Mesendoderm (in vitro differentiated cells): ENCODE measurements around the gene BBOX1.

Experiments
- DNase-seq: peaks from one replicate; pipeline ENCODE4 v3.0.0; 2013
- H2AK5ac ChIP-seq: 2 replicates; pipeline ENCODE4 v1.6.1; 2013; ENCODE audit warnings: low read length, inconsistent platforms
- H2BK120ac ChIP-seq: 2 replicates; pipeline ENCODE4 v1.6.1; 2013; ENCODE audit warnings: low read depth, mild to moderate bottlenecking, low read length, moderate library complexity, mixed read lengths
- H2BK15ac ChIP-seq: replicated peaks from 2 replicates; pipeline ENCODE4 v1.6.1; 2013; ENCODE audit warnings: low read depth, mild to moderate bottlenecking, moderate library complexity
- H2BK5ac ChIP-seq: 2 replicates; pipeline ENCODE4 v1.6.1; 2013; ENCODE audit warnings: low read length, inconsistent platforms
- H3K18ac ChIP-seq: 2 replicates; pipeline ENCODE4 v1.6.1; 2013; ENCODE audit warnings: mild to moderate bottlenecking, low read length, mixed read lengths
- H3K23ac ChIP-seq: one replicate; pipeline ENCODE4 v1.6.1; 2013; ENCODE audit warnings: low read length
- H3K27ac ChIP-seq: 2 replicates; pipeline ENCODE4 v1.5.1; 2013; ENCODE audit warnings: low read depth, mild to moderate bottlenecking, inconsistent platforms, low read length, moderate library complexity
- H3K27me3 ChIP-seq: 2 replicates; pipeline ENCODE4 v1.6.1; 2013; ENCODE audit warnings: low read length, control low read depth, mild to moderate bottlenecking, inconsistent platforms; ENCODE audit not compliant: insufficient read depth, poor library complexity
- H3K36me3 ChIP-seq: 2 replicates; pipeline ENCODE4 v1.6.1; 2013; ENCODE audit warnings: low read length, inconsistent platforms; ENCODE audit not compliant: control insufficient read depth, insufficient read depth
- H3K4ac ChIP-seq: one replicate; pipeline ENCODE4 v1.6.1; 2013; ENCODE audit warnings: low read depth, mild to moderate bottlenecking, low read length, moderate library complexity
- H3K4me1 ChIP-seq: 2 replicates; pipeline ENCODE4 v1.6.1; 2013; ENCODE audit warnings: low read depth, low read length, inconsistent platforms; ENCODE audit not compliant: control insufficient read depth
- H3K4me2 ChIP-seq: 2 replicates; pipeline ENCODE4 v1.6.1; 2013; ENCODE audit warnings: low read length
- H3K4me3 ChIP-seq: 2 replicates; pipeline ENCODE4 v1.5.1; 2013; ENCODE audit warnings: mild to moderate bottlenecking, low read length
- H3K56ac ChIP-seq: one replicate; pipeline ENCODE4 v1.6.1; 2013; ENCODE audit warnings: low read length
- H3K79me1 ChIP-seq: 2 replicates; pipeline ENCODE4 v1.6.1; 2013; ENCODE audit warnings: low read length, inconsistent platforms
- H3K79me2 ChIP-seq: 2 replicates; pipeline ENCODE4 v1.6.1; 2013; ENCODE audit warnings: mild to moderate bottlenecking, low read length; ENCODE audit not compliant: control insufficient read depth, insufficient read depth
- H3K9ac ChIP-seq: 2 replicates; pipeline ENCODE4 v1.6.1; 2013; ENCODE audit warnings: low read length, inconsistent platforms
- H4K5ac ChIP-seq: one replicate; pipeline ENCODE4 v1.6.1; 2013; ENCODE audit warnings: low read length
- H4K8ac ChIP-seq: one replicate; pipeline ENCODE4 v1.6.1; 2013; ENCODE audit warnings: low read depth, mild to moderate bottlenecking, control low read depth, low read length, moderate library complexity
- WGBS: extraction: QIAGEN DNeasy Blood & Tissue Kit; methylation state at CpG from one replicate; pipeline ENCODE4 v1.1.7; 2013; ENCODE audit warnings: low lambda C conversion rate, missing lambda C conversion rate; ENCODE audit not compliant: insufficient coverage; ENCODE audit errors: extremely low coverage; 5-methylcytosine and 5-hydroxymethylcytosine counted together

Gene BBOX1

GRCh38 chr11:27022659-27023251 is 17.9 kb upstream of the BBOX1 start:
- Histone ChIP-seq H3K23ac (no peak overlapping the region), H2BK5ac (no peak overlapping the region), H3K79me2 (no peaks in the 10 kb centered on the region), H4K5ac (no peak overlapping the region), H2BK15ac (no peak overlapping the region), H3K56ac (no peak overlapping the region), H3K4me3 (no peak overlapping the region), H3K27ac (no peak overlapping the region), H3K4ac (no peak overlapping the region), H3K18ac (no peak overlapping the region), H2BK120ac (no peak overlapping the region), H3K36me3 (no peaks in the 10 kb centered on the region), H3K4me2 (no peak overlapping the region), H3K27me3 (no peaks in the 10 kb centered on the region), H2AK5ac (no peak overlapping the region), H3K79me1 (no peaks in the 10 kb centered on the region), H3K9ac (no peak overlapping the region), H4K8ac (no peak overlapping the region), H3K4me1 (no peaks in the 10 kb centered on the region)
- WGBS = no CpG with 5 or more reads among the region's 1 CpG
- no peak for DNase-seq

- no peak overlapping the region for H2BK15ac ChIP-seq
- no peak overlapping the region for H4K8ac ChIP-seq
- no peak overlapping the region for H2AK5ac ChIP-seq
- no peaks in the 10 kb centered on the region for H3K36me3 ChIP-seq
- H2BK120ac ChIP-seq = no peak overlapping the region
- no peak overlapping the region for H3K9ac ChIP-seq
- no peaks in the 10 kb centered on the region for H3K79me2 ChIP-seq
- no peaks in the 10 kb centered on the region for H3K4me1 ChIP-seq
- WGBS = no CpG with 5 or more reads among the region's 3 CpGs
- no peak overlapping the region for H3K56ac ChIP-seq
- no peak overlapping the region for H3K27ac ChIP-seq
- no peak overlapping the region for H3K18ac ChIP-seq
- H3K4me3 ChIP-seq = no peak overlapping the region
- no peak overlapping the region for H3K4ac ChIP-seq
- no peak overlapping the region for H2BK5ac ChIP-seq
- H4K5ac ChIP-seq = no peak overlapping the region
- H3K23ac ChIP-seq = no peak overlapping the region
- H3K4me2 ChIP-seq = no peak overlapping the region
- no peaks in the 10 kb centered on the region for H3K79me1 ChIP-seq
- H3K27me3 ChIP-seq = no peaks in the 10 kb centered on the region
- no peak for DNase-seq
Measured at GRCh38 chr11:27024865-27025264, 15.8 kb upstream of the BBOX1 start.

GRCh38 chr11:27025312-27025955 is 15.2 kb upstream of the BBOX1 start:
- no peaks in the 10 kb centered on the region for H3K36me3 ChIP-seq
- H3K79me2 ChIP-seq = no peaks in the 10 kb centered on the region
- H3K27me3 ChIP-seq = no peaks in the 10 kb centered on the region
- DNase-seq = no peak
- H3K18ac ChIP-seq = no peak overlapping the region
- H2BK5ac ChIP-seq = no peak overlapping the region
- H3K23ac ChIP-seq = no peak overlapping the region
- H4K5ac ChIP-seq = no peak overlapping the region
- no peak overlapping the region for H2AK5ac ChIP-seq
- no peak overlapping the region for H4K8ac ChIP-seq
- no peak overlapping the region for H2BK15ac ChIP-seq
- no peak overlapping the region for H3K4me2 ChIP-seq
- no peaks in the 10 kb centered on the region for H3K4me1 ChIP-seq
- WGBS = no CpG with 5 or more reads among the region's 6 CpGs
- H3K4me3 ChIP-seq = no peak overlapping the region
- H3K27ac ChIP-seq = no peak overlapping the region
- no peak overlapping the region for H2BK120ac ChIP-seq
- H3K4ac ChIP-seq = no peak overlapping the region
- H3K9ac ChIP-seq = no peak overlapping the region
- no peak overlapping the region for H3K56ac ChIP-seq
- H3K79me1 ChIP-seq = no peaks in the 10 kb centered on the region

GRCh38 chr11:27025957-27026733 is 14.5 kb upstream of the BBOX1 start:
- H3K79me1 ChIP-seq = no peaks in the 10 kb centered on the region
- H2BK15ac ChIP-seq = no peak overlapping the region
- no CpG with 5 or more reads among the region's 8 CpGs for WGBS
- H2BK120ac ChIP-seq = no peak overlapping the region
- no peaks in the 10 kb centered on the region for H3K27me3 ChIP-seq
- H3K18ac ChIP-seq = no peak overlapping the region
- no peaks in the 10 kb centered on the region for H3K36me3 ChIP-seq
- no peak overlapping the region for H3K56ac ChIP-seq
- H3K9ac ChIP-seq = no peak overlapping the region
- no peak overlapping the region for H3K27ac ChIP-seq
- no peak overlapping the region for H3K23ac ChIP-seq
- H3K4me2 ChIP-seq = no peak overlapping the region
- no peak for DNase-seq
- H3K79me2 ChIP-seq = no peaks in the 10 kb centered on the region
- no peak overlapping the region for H2AK5ac ChIP-seq
- H3K4ac ChIP-seq = no peak overlapping the region
- no peak overlapping the region for H4K5ac ChIP-seq
- H2BK5ac ChIP-seq = no peak overlapping the region
- H3K4me1 ChIP-seq = no peaks in the 10 kb centered on the region
- no peak overlapping the region for H4K8ac ChIP-seq
- H3K4me3 ChIP-seq = no peak overlapping the region

- WGBS = no CpG with 5 or more reads among the region's 1 CpG
- no peak overlapping the region for H3K4me2 ChIP-seq
- no peak overlapping the region for H3K9ac ChIP-seq
- no peak overlapping the region for H3K56ac ChIP-seq
- H3K23ac ChIP-seq = no peak overlapping the region
- no peak overlapping the region for H4K8ac ChIP-seq
- no peak for DNase-seq
- H4K5ac ChIP-seq = no peak overlapping the region
- H2BK5ac ChIP-seq = no peak overlapping the region
- no peak overlapping the region for H3K4me3 ChIP-seq
- no peak overlapping the region for H3K18ac ChIP-seq
- no peaks in the 10 kb centered on the region for H3K79me2 ChIP-seq
- no peak overlapping the region for H2BK15ac ChIP-seq
- H3K79me1 ChIP-seq = no peaks in the 10 kb centered on the region
- H2BK120ac ChIP-seq = no peak overlapping the region
- no peak overlapping the region for H3K4ac ChIP-seq
- H3K27ac ChIP-seq = no peak overlapping the region
- no peaks in the 10 kb centered on the region for H3K4me1 ChIP-seq
- H3K36me3 ChIP-seq = no peaks in the 10 kb centered on the region
- H2AK5ac ChIP-seq = no peak overlapping the region
- H3K27me3 ChIP-seq = no peaks in the 10 kb centered on the region
Measured at GRCh38 chr11:27028561-27028965, 12.1 kb upstream of the BBOX1 start.
